OCI-LY1 (cell line): ENCODE measurements around the gene SH3RF3.

Experiments
- H2AFZ ChIP-seq: fragments of 200-600 bp; sonication (generic), shearing (Covaris generic); 2 replicates; pipeline ENCODE4 v1.6.0; 2014; ENCODE audit warnings: antibody characterized with exemption, mild to moderate bottlenecking, low read length
- H3F3A ChIP-seq: fragments of 200-600 bp; sonication (generic), shearing (Covaris generic); 2 replicates; pipeline ENCODE4 v1.6.0; 2014; ENCODE audit warnings: mild to moderate bottlenecking, antibody characterized with exemption, low read length, moderate library complexity; ENCODE audit not compliant: insufficient read depth
- H3K27ac ChIP-seq: fragments of 200-600 bp; sonication (generic); 2 replicates; pipeline ENCODE4 v1.5.1; 2014; ENCODE audit warnings: low read length, mixed run types, mild to moderate bottlenecking, low read depth; ENCODE audit not compliant: poor library complexity, severe bottlenecking
- H3K27me3 ChIP-seq: fragments of 200-600 bp; sonication (generic); 2 replicates; pipeline ENCODE4 v1.6.0; 2014; ENCODE audit warnings: antibody characterized with exemption, mild to moderate bottlenecking, low read length, moderate library complexity; ENCODE audit not compliant: insufficient read depth
- H3K36me3 ChIP-seq: fragments of 200-600 bp; sonication (generic); 2 replicates; pipeline ENCODE4 v1.6.1; 2014; ENCODE audit warnings: mild to moderate bottlenecking, antibody characterized with exemption, low read length, moderate library complexity, mixed read lengths; ENCODE audit not compliant: insufficient read depth
- H3K4me1 ChIP-seq: fragments of 200-600 bp; sonication (generic); 2 replicates; pipeline ENCODE4 v1.5.1; 2014; ENCODE audit warnings: mild to moderate bottlenecking, low read length, moderate library complexity; ENCODE audit not compliant: insufficient read depth, severe bottlenecking
- H3K4me2 ChIP-seq: fragments of 200-600 bp; sonication (generic), shearing (Covaris generic); 2 replicates; pipeline ENCODE4 v1.6.1; 2014; ENCODE audit warnings: low read length
- H3K4me3 ChIP-seq: fragments of 200-600 bp; sonication (generic); 2 replicates; pipeline ENCODE4 v1.5.1; 2014; ENCODE audit warnings: low read length, low read depth, mild to moderate bottlenecking, mixed read lengths; ENCODE audit not compliant: poor library complexity, severe bottlenecking
- H3K79me2 ChIP-seq: fragments of 200-600 bp; shearing (Covaris generic); 2 replicates; pipeline ENCODE4 v1.6.1; 2016; ENCODE audit warnings: mixed run types, low read length, mixed read lengths; ENCODE audit not compliant: insufficient read depth
- H3K9ac ChIP-seq: fragments of 200-600 bp; sonication (generic), shearing (Covaris generic); 2 replicates; pipeline ENCODE4 v1.6.1; 2014; ENCODE audit warnings: mild to moderate bottlenecking, low read length, mixed read lengths
- H3K9me2 ChIP-seq: fragments of 200-600 bp; sonication (generic), shearing (Covaris generic); 2 replicates; pipeline ENCODE4 v1.6.1; 2014; ENCODE audit warnings: low read depth, mild to moderate bottlenecking, low read length, mixed read lengths
- H3K9me3 ChIP-seq: fragments of 200-600 bp; shearing (Covaris generic); 2 replicates; pipeline ENCODE4 v1.6.1; 2014; ENCODE audit warnings: low read length, mixed read lengths
- H4K20me1 ChIP-seq: fragments of 200-600 bp; sonication (generic), shearing (Covaris generic); 2 replicates; pipeline ENCODE4 v1.6.0; 2016; ENCODE audit warnings: mild to moderate bottlenecking, low read length; ENCODE audit not compliant: insufficient read depth
- CTCF ChIP-seq: fragments of 200-600 bp; sonication (generic), shearing (Covaris generic); IDR thresholded peaks from 2 replicates; pipeline ENCODE4 v1.5.1; 2017; ENCODE audit warnings: mild to moderate bottlenecking, antibody characterized with exemption, low read length, moderate library complexity, mixed read lengths
- EZH2 ChIP-seq: fragments of 200-600 bp; sonication (generic), shearing (Covaris generic); IDR thresholded peaks from 2 replicates; pipeline ENCODE4 v1.8.0; 2017; ENCODE audit warnings: borderline replicate concordance, mixed run types, mild to moderate bottlenecking, antibody characterized with exemption, low read length, moderate library complexity, mixed read lengths

The SH3RF3 gene

GRCh38 chr2:109261906-109262631, 133.1 kb downstream of the SH3RF3 start:
- Histone ChIP-seq H3K36me3 (no peaks in the 10 kb centered on the region), H3K27ac (no peak overlapping the region), H3K27me3 (peaks cover 4% of the 10 kb centered on the region; the same call in 1 of the 2 replicates), H4K20me1 (no peaks in the 10 kb centered on the region), H2AFZ (no peak overlapping the region), H3K9me2 (no peaks in the 10 kb centered on the region), H3K9ac (no peak overlapping the region), H3K79me2 (no peaks in the 10 kb centered on the region), H3F3A (no peaks in the 10 kb centered on the region), H3K9me3 (no peaks in the 10 kb centered on the region), H3K4me3 (no peak overlapping the region), H3K4me2 (no peak overlapping the region), H3K4me1 (no peaks in the 10 kb centered on the region)
- no peak for TF ChIP-seq CTCF
- no peak for TF ChIP-seq EZH2

GRCh38 chr2:109264595-109265328, 135.8 kb downstream of the SH3RF3 start:
- Histone ChIP-seq H3K9me3 (no peaks in the 10 kb centered on the region), H3K36me3 (no peaks in the 10 kb centered on the region), H2AFZ (no peak overlapping the region), H3K4me3 (no peak overlapping the region), H3K9ac (no peak overlapping the region), H3K27me3 (no peaks in the 10 kb centered on the region), H3K27ac (no peak overlapping the region), H3K79me2 (no peaks in the 10 kb centered on the region), H3F3A (no peaks in the 10 kb centered on the region), H3K4me2 (no peak overlapping the region), H3K4me1 (no peaks in the 10 kb centered on the region), H3K9me2 (no peaks in the 10 kb centered on the region), H4K20me1 (no peaks in the 10 kb centered on the region)
- TF ChIP-seq CTCF (no peak), EZH2 (no peak)

- no peak overlapping the region for H3K27ac ChIP-seq
- no peak overlapping the region for H3K4me2 ChIP-seq
- TF ChIP-seq CTCF (no peak), EZH2 (no peak)
- no peaks in the 10 kb centered on the region for H3K4me1 ChIP-seq
- no peaks in the 10 kb centered on the region for H4K20me1 ChIP-seq
- no peaks in the 10 kb centered on the region for H3F3A ChIP-seq
- no peak overlapping the region for H2AFZ ChIP-seq
- no peaks in the 10 kb centered on the region for H3K79me2 ChIP-seq
- no peaks in the 10 kb centered on the region for H3K9me3 ChIP-seq
- H3K36me3 ChIP-seq, result no peaks in the 10 kb centered on the region
- no peak overlapping the region for H3K9ac ChIP-seq
- H3K4me3 ChIP-seq, result no peak overlapping the region
- H3K27me3 ChIP-seq, result no peaks in the 10 kb centered on the region
- H3K9me2 ChIP-seq, result no peaks in the 10 kb centered on the region
Observed at GRCh38 chr2:109265369-109265768, 136.4 kb downstream of the SH3RF3 start.
